Neural crest cell (in vitro differentiated cells): Measurements from ENCODE around the gene FBXL17. TPM values are rescaled to one million over a fixed set of nuclear protein-coding genes. Genes with fewer than 3 reads are reported as not detected.

Experiments
- DNase-seq: peaks from one replicate; pipeline ENCODE4 v3.0.0; 2021; ENCODE audit warnings: low read depth, mixed read lengths, low spot score
- H3K27ac Mint-ChIP-seq: one replicate; pipeline ENCODE4 v1.8.0; 2021; ENCODE audit warnings: mild to moderate bottlenecking, mixed read lengths; ENCODE audit not compliant: unreplicated experiment
- H3K27me3 Mint-ChIP-seq: 2 replicates; pipeline ENCODE4 v1.8.0; 2021; ENCODE audit warnings: low read depth, mild to moderate bottlenecking, mixed read lengths
- H3K36me3 Mint-ChIP-seq: 2 replicates; pipeline ENCODE4 v1.8.0; 2021; ENCODE audit warnings: low read depth, mild to moderate bottlenecking, mixed read lengths
- H3K4me1 Mint-ChIP-seq: 2 replicates; pipeline ENCODE4 v1.8.0; 2021; ENCODE audit warnings: mixed read lengths
- H3K4me3 Mint-ChIP-seq: one replicate; pipeline ENCODE4 v1.8.0; 2021; ENCODE audit warnings: mild to moderate bottlenecking, mixed read lengths
- H3K9me3 Mint-ChIP-seq: 2 replicates; pipeline ENCODE4 v1.8.0; 2021; ENCODE audit warnings: mixed read lengths
- CTCF ChIP-seq: fragments of 200-600 bp; sonication (generic); conservative IDR thresholded peaks from 2 replicates; pipeline ENCODE4 v1.5.0; 2021; ENCODE audit warnings: antibody characterized with exemption, mild to moderate bottlenecking
- total RNA-seq: library from RNA; stranded (reverse); gene quantifications from 2 replicates; pipeline ENCODE4 v1.2.1, GENCODE V29; 2021

Gene FBXL17
- total RNA-seq, 1 donor from 2014 or later: 17.8 TPM

GRCh38 chr5:108206707-108207106 is 175.2 kb downstream of the FBXL17 start:
- DNase-seq: no peak
- Mint-ChIP-seq H3K4me3 (no peak overlapping the region), H3K4me1 (peaks cover 14% of the 10 kb centered on the region), H3K36me3 (no peaks in the 10 kb centered on the region), H3K27ac (peak overlapping the region; percentile 28), H3K9me3 (peaks cover 5% of the 10 kb centered on the region), H3K27me3 (no peaks in the 10 kb centered on the region)
- no peak for TF ChIP-seq CTCF

DNA sequence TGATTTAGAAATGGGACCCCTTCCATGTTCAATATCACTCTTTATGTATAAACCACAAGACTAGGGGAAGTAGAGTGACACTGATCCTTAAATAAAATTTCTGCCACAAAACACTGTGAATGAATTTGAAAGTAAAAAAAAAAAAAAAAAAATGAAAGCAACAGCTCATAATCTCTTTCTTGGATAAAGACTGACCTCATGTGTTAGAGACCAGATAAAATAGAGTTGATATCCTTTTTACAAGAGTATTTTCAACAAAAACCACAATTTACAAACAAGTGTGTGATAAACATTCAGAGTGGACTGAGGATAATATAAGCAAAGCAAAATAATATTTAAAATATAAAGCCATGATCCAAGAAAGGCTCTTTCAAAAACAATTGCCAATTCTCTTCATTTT is 180.2 kb downstream of the FBXL17 start:
- DNase-seq: no peak
- Mint-ChIP-seq H3K4me3 (no peak overlapping the region), H3K9me3 (no peaks in the 10 kb centered on the region), H3K4me1 (peaks cover 29% of the 10 kb centered on the region), H3K27ac (no peak overlapping the region), H3K27me3 (no peaks in the 10 kb centered on the region), H3K36me3 (no peaks in the 10 kb centered on the region)
- no peak for TF ChIP-seq CTCF

- peak overlapping the region; percentile 39 for H3K27ac Mint-ChIP-seq
- no peaks in the 10 kb centered on the region for H3K27me3 Mint-ChIP-seq
- H3K4me1 Mint-ChIP-seq: peaks cover 15% of the 10 kb centered on the region
- DNase-seq: no peak
- no peak for TF ChIP-seq CTCF
- H3K36me3 Mint-ChIP-seq: no peaks in the 10 kb centered on the region
- no peaks in the 10 kb centered on the region for H3K9me3 Mint-ChIP-seq
- H3K4me3 Mint-ChIP-seq: no peak overlapping the region
Observed at GRCh38 chr5:108196276-108196675, 185.6 kb downstream of the FBXL17 start.

- no peak for TF ChIP-seq CTCF
- H3K36me3 Mint-ChIP-seq: no peaks in the 10 kb centered on the region
- H3K4me1 Mint-ChIP-seq: no peaks in the 10 kb centered on the region
- no peak for DNase-seq
- no peak overlapping the region for H3K27ac Mint-ChIP-seq
- no peaks in the 10 kb centered on the region for H3K9me3 Mint-ChIP-seq
- no peaks in the 10 kb centered on the region for H3K27me3 Mint-ChIP-seq
- no peak overlapping the region for H3K4me3 Mint-ChIP-seq
Observed at GRCh38 chr5:108193021-108193795, 188.7 kb downstream of the FBXL17 start.

DNA sequence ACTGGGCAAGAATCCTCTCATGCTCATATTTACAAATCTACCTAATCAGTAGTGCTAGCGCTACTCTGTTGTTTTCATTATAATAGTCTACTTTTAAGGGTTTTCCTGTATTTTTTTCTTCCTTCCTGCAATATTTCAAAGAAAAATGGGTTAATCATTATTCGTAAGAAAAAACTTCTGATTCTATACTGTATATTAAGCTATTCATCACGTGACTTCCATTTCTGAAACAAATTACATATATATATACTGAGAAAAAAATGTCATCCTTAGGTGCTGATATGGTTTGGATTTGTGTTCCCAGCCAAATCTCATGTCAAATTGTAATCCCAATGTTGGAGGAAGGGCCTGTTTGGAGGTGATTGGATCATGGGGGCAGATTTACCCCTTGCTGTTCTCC is 197.0 kb downstream of the FBXL17 start:
- H3K4me3 Mint-ChIP-seq: no peak overlapping the region
- no peak for DNase-seq
- H3K27me3 Mint-ChIP-seq: no peaks in the 10 kb centered on the region
- no peak for TF ChIP-seq CTCF
- H3K4me1 Mint-ChIP-seq: no peaks in the 10 kb centered on the region
- H3K36me3 Mint-ChIP-seq: peaks cover 12% of the 10 kb centered on the region
- H3K9me3 Mint-ChIP-seq: peaks cover 5% of the 10 kb centered on the region
- no peak overlapping the region for H3K27ac Mint-ChIP-seq
